ENCODE results near the gene PIM1.

The PIM1 gene

GRCh38 chr6:37138856-37139229 lies 31.1 kb upstream of the PIM1 start:
- DNase-seq: no peak

DNA sequence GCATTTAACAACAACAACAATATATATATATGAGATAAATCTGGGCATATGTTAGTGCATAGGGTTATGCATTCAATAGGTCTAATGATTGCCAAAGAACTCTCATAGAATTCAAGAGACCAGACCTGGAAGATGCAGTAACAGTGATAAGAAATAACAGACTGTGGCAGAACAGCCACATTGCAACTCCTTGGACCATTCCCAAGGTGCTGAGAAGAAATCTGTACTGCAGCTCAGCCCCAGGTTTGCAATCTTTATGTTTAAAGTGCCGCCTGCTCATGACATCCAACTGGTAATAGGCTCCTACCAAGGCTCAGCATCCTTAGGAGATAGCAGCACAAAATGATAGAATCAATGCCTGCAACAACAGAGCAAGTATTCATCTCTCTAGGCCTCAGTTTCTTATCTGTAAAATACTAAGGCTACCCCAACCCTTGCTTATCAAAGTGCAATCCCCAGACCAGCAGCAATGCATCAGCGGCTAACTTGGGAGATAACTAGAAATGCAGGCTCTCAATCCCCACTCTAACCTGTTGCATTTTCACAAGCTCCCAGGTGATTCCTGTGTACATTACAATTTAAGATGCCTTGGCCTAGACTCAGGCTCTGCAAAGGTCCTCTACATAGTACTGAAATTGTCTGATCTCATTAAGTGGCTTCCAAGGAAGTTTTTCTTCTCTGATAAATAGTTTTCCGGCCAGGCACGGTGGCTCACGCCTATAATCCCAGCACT lies 30.6 kb upstream of the PIM1 start:
- DNase-seq: no peak

DNA sequence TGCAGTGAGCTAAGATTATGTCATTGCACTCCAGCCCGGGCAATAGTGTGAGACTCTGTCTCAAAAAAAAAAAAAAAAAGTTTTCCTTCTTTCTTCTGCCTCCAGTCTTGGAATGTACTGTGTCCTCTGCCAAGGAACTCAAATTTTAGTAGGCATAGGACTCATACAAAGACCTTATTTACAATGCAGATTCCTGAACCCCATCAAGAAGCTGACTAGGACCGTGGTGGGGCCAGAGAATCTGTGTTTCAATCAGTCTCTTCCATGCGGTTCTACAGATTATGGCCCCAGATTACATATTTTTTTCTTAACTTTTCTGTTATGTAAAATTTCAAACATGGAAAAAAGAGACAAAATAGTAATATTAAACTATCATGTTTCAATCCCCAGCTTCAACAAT lies 29.8 kb upstream of the PIM1 start:
- no peak for DNase-seq

GRCh38 chr6:37141281-37142049 lies 28.5 kb upstream of the PIM1 start:
- DNase-seq: no peak

- DNase-seq: no peak
These were observed 27.8 kb upstream of the PIM1 start for GRCh38 chr6:37142050-37142614.

DNA sequence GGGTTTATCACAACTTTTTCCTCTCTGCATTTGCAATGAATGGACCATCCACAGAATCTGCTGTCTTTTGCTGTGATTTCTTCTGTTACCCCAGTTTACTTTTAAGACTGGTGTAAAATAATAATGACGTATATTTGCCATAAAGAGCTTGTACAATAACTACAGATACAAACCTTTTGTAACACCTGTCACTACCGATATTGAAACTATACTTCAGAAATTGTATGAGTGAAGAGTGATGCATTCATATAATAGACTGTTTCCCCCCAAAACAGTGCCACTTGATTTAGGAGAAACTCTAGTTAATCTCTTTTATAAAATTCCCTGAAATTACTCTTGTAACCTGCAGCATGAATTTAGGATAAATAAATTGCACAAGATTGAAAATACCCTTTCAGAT lies 26.4 kb upstream of the PIM1 start:
- no peak for DNase-seq

DNA sequence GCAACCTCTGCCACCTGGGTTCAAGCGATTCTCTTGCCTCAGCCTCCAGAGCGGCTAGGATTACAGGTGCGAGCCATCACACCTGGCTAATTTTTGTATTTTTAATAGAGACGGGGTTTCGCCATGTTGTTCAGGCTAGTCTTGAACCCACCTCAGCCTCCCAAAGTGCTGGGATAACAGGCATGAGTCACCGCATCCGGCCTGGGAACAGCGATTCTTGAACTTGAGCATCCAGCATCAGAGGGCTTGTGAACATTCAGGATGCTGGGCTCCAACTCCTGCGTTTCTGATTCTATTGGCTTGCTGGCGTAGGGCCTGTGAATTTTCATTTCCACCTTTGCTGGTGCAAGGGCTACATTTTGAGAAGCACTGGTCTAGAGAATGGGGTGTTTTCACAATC lies 24.5 kb upstream of the PIM1 start:
- no peak for DNase-seq

- DNase-seq: no peak
These were observed 23.2 kb upstream of the PIM1 start for GRCh38 chr6:37146735-37147157.

GRCh38 chr6:37149745-37150144 lies 20.2 kb upstream of the PIM1 start:
- no peak for DNase-seq

DNA sequence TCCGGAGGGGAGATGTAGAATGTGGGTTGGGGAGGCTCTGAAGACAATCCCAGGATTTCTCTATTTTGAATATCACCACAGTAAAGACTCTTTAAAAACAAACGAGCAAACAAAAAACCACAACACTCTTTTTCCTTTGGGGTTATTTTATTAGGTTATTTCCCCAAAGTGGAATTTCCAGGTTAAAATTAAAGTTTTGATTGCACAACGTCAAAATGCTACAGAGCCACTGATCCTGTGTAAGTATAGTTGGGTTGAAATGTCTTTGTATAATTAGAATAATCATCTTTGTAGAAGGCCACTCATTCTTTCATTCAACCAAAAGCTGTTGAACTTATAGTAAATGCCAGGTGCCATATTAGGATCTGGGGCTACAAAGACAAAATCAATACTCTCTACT lies 19.6 kb upstream of the PIM1 start:
- DNase-seq: no peak

GRCh38 chr6:37155394-37156312 lies 14.3 kb upstream of the PIM1 start:
- DNase-seq: peak; percentile 85

GRCh38 chr6:37158508-37158907 lies 11.4 kb upstream of the PIM1 start:
- DNase-seq: no peak

GRCh38 chr6:37160922-37161778 lies 8.8 kb upstream of the PIM1 start:
- no peak for DNase-seq

- no peak for DNase-seq
These were observed 7.2 kb upstream of the PIM1 start for GRCh38 chr6:37162740-37163139.

- no peak for DNase-seq
These were observed 1.7 kb upstream of the PIM1 start for GRCh38 chr6:37168163-37168758.

DNA sequence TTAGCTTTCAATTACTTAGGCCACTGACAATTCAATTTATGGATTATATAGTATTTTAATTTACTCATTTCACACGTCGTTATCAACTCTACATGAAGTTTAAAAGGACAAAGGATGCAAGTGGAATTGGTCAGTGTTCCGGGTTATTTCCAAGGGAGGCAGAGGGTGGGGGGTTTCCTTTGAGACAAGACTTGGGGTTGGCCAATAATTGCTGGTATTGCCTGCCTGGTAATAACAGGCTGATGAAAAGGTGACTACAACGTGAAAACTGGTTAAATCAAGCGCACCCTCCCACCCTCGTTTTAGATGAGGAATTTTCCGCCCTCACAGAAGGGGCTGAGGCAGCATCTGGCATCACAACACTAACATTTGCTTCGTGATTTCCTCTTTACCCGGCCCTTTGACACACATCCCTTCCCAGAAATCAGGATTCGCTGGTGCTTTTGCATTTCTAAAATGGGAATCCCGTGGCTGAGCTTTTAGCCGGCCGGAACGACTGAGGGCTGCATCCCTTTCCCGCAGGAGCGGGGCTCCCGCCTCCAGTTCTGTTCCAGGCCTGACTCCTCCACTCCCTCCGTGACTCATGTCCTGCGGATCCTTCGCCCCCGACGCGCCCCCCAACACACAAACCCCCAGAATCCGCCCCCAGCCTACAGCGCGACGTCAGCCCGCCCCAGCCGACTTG lies 999 bp upstream of the PIM1 start:
- DNase-seq: peak; percentile 48

DNA sequence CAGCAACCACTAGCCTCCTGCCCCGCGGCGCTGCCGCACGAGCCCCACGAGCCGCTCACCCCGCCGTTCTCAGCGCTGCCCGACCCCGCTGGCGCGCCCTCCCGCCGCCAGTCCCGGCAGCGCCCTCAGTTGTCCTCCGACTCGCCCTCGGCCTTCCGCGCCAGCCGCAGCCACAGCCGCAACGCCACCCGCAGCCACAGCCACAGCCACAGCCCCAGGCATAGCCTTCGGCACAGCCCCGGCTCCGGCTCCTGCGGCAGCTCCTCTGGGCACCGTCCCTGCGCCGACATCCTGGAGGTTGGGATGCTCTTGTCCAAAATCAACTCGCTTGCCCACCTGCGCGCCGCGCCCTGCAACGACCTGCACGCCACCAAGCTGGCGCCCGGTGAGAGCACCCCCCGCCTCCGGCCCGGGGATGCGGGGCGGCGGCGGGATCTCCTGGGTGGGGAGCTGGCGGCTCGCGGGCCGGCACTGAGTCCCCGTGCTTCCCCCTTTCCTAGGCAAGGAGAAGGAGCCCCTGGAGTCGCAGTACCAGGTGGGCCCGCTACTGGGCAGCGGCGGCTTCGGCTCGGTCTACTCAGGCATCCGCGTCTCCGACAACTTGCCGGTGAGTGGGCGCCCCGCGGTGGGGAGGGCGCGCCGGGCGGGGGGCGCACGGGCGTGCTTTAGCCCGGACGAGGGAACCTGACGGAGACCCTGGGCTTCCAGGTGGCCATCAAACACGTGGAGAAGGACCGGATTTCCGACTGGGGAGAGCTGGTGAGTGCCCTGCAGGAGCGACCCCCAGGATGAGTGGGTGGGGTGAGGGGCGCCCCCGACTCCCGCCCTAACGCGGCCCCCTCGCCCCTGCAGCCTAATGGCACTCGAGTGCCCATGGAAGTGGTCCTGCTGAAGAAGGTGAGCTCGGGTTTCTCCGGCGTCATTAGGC lies 585 bp downstream of the PIM1 start:
- DNase-seq: peak; percentile 64

GRCh38 chr6:37171201-37171969 lies 1.4 kb downstream of the PIM1 start:
- DNase-seq: peak; percentile 53

Data from stimulated activated CD4-positive, alpha-beta T cell treated with anti-CD3 and anti-CD28 coated beads, Interleukin-15, amount 100 ng/mL, for 24 hours (primary cell).